Vagina (tissue), 2 donors: ENCODE results near the gene COL5A2.

Experiments
- POLR2A ChIP-seq, 2 donors: fragments of 450-650 bp; IDR thresholded peaks; one replicate each; pipeline ENCODE4 v1.6.1; 2017; ENCODE audit warnings: antibody characterized with exemption in 2 of 2, mild to moderate bottlenecking in 2 of 2, moderate library complexity in 2 of 2
- POLR2AphosphoS5 ChIP-seq, 2 donors: sonication (generic); formaldehyde crosslinking; IDR thresholded peaks; one replicate each; pipeline ENCODE4 v1.9.0; 2017; ENCODE audit warnings: antibody characterized with exemption in 2 of 2, mild to moderate bottlenecking in 2 of 2, low read depth in 1 of 2; ENCODE audit not compliant: insufficient read depth in 1 of 2
- TF ChIP-seq, protein P1 (sequence below), 3 experiments: fragments of 450-650 bp in 2 of 3; fragments of 200-600 bp in 1 of 3; sonication (generic) in 1 of 3; IDR thresholded peaks; one replicate each; pipeline ENCODE4 v1.5.1; 2017 to 2019; ENCODE audit warnings: antibody characterized with exemption in 3 of 3, mild to moderate bottlenecking in 2 of 3, moderate library complexity in 2 of 3

DNA sequence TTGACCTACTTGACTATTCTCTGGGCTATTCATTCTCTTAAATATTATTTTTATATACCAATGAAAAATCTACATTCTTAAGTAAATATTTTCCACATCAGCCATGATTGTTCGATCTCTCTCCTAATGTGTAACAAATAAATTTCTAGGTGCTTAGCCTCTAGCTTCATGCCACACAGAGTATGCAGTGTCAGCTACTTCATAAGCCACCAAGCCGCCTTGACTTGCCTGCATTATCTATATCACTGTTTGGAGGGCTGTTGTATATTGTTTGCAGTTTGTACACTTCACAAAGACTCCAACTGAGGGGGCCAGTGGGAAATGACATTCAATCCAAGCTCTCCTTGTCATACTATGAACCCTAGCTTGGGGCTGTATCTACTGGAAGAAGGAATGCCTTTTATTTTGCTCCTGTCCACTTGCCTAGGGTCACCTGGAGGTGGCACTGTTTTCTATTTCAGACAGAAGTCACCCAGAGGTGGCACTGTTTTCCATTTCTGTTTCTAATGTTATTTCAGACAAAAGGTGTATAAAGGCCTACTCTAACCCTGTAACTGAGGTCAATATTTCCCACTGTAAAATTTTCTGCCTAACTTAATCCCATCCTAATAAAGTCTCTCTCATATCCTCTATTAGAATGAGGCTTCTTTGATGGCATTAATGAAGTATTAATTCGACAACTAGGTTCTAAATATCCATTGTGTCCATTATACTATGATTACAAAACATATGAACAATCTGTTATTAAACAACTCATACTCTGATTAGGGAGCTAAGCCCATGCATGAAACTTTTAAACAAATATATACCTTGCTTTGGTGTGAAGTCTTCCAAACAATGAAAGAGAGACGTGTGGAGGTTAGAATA, 36.4 kb downstream of the COL5A2 start:
- TF ChIP-seq POLR2AphosphoS5 (IDR thresholded peaks at IDR 0.05; ENCODE audit: insufficient read depth in 1 of 2, low read depth in 1 of 2) (no peak), POLR2A (IDR thresholded peaks at IDR 0.05) (no peak)
- TF ChIP-seq, protein P1, sequence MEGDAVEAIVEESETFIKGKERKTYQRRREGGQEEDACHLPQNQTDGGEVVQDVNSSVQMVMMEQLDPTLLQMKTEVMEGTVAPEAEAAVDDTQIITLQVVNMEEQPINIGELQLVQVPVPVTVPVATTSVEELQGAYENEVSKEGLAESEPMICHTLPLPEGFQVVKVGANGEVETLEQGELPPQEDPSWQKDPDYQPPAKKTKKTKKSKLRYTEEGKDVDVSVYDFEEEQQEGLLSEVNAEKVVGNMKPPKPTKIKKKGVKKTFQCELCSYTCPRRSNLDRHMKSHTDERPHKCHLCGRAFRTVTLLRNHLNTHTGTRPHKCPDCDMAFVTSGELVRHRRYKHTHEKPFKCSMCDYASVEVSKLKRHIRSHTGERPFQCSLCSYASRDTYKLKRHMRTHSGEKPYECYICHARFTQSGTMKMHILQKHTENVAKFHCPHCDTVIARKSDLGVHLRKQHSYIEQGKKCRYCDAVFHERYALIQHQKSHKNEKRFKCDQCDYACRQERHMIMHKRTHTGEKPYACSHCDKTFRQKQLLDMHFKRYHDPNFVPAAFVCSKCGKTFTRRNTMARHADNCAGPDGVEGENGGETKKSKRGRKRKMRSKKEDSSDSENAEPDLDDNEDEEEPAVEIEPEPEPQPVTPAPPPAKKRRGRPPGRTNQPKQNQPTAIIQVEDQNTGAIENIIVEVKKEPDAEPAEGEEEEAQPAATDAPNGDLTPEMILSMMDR (IDR thresholded peaks at IDR 0.05), result peak; percentile 5 to 24 (median 19)
